Esophagus squamous epithelium (tissue), 4 donors: ENCODE results near the gene SLC8A2.

Source experiments
- CTCF ChIP-seq, 6 experiments: fragments of 450-650 bp in 4 of 6; fragments of 200-600 bp in 2 of 6; sonication (generic) in 2 of 6; IDR thresholded peaks; one replicate each; pipeline ENCODE4 v1.5.1; 2016 to 2019; ENCODE audit warnings: antibody characterized with exemption in 6 of 6, mild to moderate bottlenecking in 4 of 6, moderate library complexity in 4 of 6
- POLR2A ChIP-seq, 4 donors: fragments of 450-650 bp; IDR thresholded peaks; one replicate each; pipeline ENCODE4 v1.6.1; 2017; ENCODE audit warnings: antibody characterized with exemption in 4 of 4, mild to moderate bottlenecking in 4 of 4, moderate library complexity in 3 of 4

- no peak for TF ChIP-seq CTCF (IDR thresholded peaks at IDR 0.05)
- TF ChIP-seq POLR2A (IDR thresholded peaks at IDR 0.05) = peak in 1 of 4 donors; percentile 10
These were observed 40.0 kb upstream of the SLC8A2 start for GRCh38 chr19:47511681-47512080.
